ENCODE data around the gene EXOC1L. TPM values are rescaled to one million over a fixed set of nuclear protein-coding genes. Genes with fewer than 3 reads are reported as not detected.

Gene EXOC1L
- total and polyA plus RNA-seq, 12 donors = 0.17 TPM; not detected in 11

- no peaks in the 10 kb centered on the region for H3K4me1 ChIP-seq (replicated peaks in 1 of 2)
- 87 to 93% (median 90%) methylated on average over 2 of the region's 2 CpGs for WGBS, 4 donors
- intact Hi-C loops (cut with DNase I) = no loop called here
- H3K27ac ChIP-seq = no peak overlapping the region
- no peaks in the 10 kb centered on the region for H3K9me3 ChIP-seq (replicated peaks in 1 of 3)
- TF ChIP-seq POLR2A (IDR thresholded peaks at IDR 0.05) (no peak), CTCF (IDR thresholded peaks at IDR 0.05) (no peak)
- DNase-seq = no peak
- H3K36me3 ChIP-seq (replicated peaks in 1 of 2) = peaks cover 0 to 24% of the 10 kb centered on the region in 2 donors
- H3K4me3 ChIP-seq = no peak overlapping the region
- H3K27me3 ChIP-seq = no peaks in the 10 kb centered on the region
Measured at GRCh38 chr4:55884093-55884850, 64.7 kb downstream of the EXOC1L start.

- TF ChIP-seq POLR2A (IDR thresholded peaks at IDR 0.05) (no peak), CTCF (IDR thresholded peaks at IDR 0.05) (no peak)
- H3K27ac ChIP-seq = no peak overlapping the region
- no peak overlapping the region for H3K4me3 ChIP-seq
- no peaks in the 10 kb centered on the region for H3K9me3 ChIP-seq (replicated peaks in 1 of 3)
- no peaks in the 10 kb centered on the region for H3K27me3 ChIP-seq
- no peaks in the 10 kb centered on the region for H3K4me1 ChIP-seq (replicated peaks in 1 of 2)
- intact Hi-C loops (cut with DNase I) = no loop called here
- H3K36me3 ChIP-seq (replicated peaks in 1 of 2) = peaks cover 0 to 24% of the 10 kb centered on the region in 2 donors
- 80 to 91% (median 83%) methylated on average over 1 of the region's 1 CpG for WGBS, 4 donors
- no peak for DNase-seq
Measured at GRCh38 chr4:55884851-55885219, 65.2 kb downstream of the EXOC1L start.

Small RNA genes within 50 kb of the gene (small RNA-seq; reads per million reads assigned to genes)
- gene RNU6-276P = 0 reads per million in 2 donors
- 0 reads per million in 2 donors for gene RNU6-652P

Other genes with a start within 250 kb of the EXOC1L start
- under 1 TPM in 1 of 9 donors, not detected in 8; 0.94 TPM for gene PDCL2, start 227.5 kb upstream of the EXOC1L start, total RNA-seq
- gene PDCL2, start 227.5 kb upstream of the EXOC1L start, polyA plus RNA-seq = not detected
- under 1 TPM in 3 of 9 donors, not detected in 6; 0.39 to 0.99 (median 0.83) TPM for gene NMU, start 183.5 kb upstream of the EXOC1L start, total RNA-seq
- under 1 TPM in 2 of 3 donors, not detected in 1; 0.24 to 0.31 TPM for gene NMU, start 183.5 kb upstream of the EXOC1L start, polyA plus RNA-seq
- 10 to 100 TPM; 14.2 to 44.2 (median 29.8) TPM for gene EXOC1, start 33.9 kb downstream of the EXOC1L start, total RNA-seq
- 10 to 100 TPM; 20.7 to 31.2 (median 22.2) TPM for gene EXOC1, start 33.9 kb downstream of the EXOC1L start, polyA plus RNA-seq
- 1 to 10 TPM; 1.4 to 7.5 (median 3.9) TPM for gene CEP135, start 129.2 kb downstream of the EXOC1L start, total RNA-seq
- gene CEP135, start 129.2 kb downstream of the EXOC1L start, polyA plus RNA-seq = 1 to 10 TPM; 1.0 to 2.9 (median 2.2) TPM

All from adrenal gland (tissue), 12 donors.